ENCODE data around the gene NLRX1.

Gene NLRX1

DNA sequence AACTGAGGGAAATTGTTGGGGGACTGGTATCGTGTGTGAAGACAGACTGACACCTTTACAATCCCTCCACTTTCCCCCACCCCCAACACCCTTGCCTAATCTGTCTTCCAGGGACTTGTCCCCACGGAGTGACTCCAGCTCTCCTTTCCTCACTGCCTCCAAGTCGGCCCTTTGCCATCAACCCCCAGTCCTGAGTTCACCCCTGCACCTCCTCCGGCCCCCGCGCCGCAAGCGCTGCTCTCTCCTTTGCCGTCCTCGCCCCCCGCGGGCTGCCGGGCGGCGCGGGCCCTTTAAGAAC lies 19.9 kb upstream of the NLRX1 start:
- Histone ChIP-seq H3K36me3 (ENCODE audit: insufficient read depth, low read length) (no peaks in the 10 kb centered on the region), H3F3A (ENCODE audit: insufficient read depth, low read length) (no peaks in the 10 kb centered on the region), H3K4me3 (ENCODE audit: low read depth, low read length, poor library complexity, severe bottlenecking) (peak overlapping the region; percentile 47), H3K4me2 (ENCODE audit: low read length) (peak overlapping the region; percentile 46), H2AFZ (ENCODE audit: low read length) (no peak overlapping the region), H3K9ac (ENCODE audit: low read length) (no peak overlapping the region; the same call in 1 of the 2 replicates), H3K9me2 (ENCODE audit: low read depth, low read length) (no peaks in the 10 kb centered on the region), H3K9me3 (ENCODE audit: low read length) (no peaks in the 10 kb centered on the region), H3K27me3 (ENCODE audit: insufficient read depth, low read length) (peaks cover 10% of the 10 kb centered on the region; the same call in 1 of the 2 replicates), H3K27ac (ENCODE audit: low read depth, low read length, poor library complexity, severe bottlenecking) (no peak overlapping the region), H3K79me2 (ENCODE audit: insufficient read depth, low read length) (no peaks in the 10 kb centered on the region), H4K20me1 (ENCODE audit: insufficient read depth, low read length) (no peaks in the 10 kb centered on the region), H3K4me1 (ENCODE audit: insufficient read depth, low read length, severe bottlenecking) (peaks cover 13% of the 10 kb centered on the region)
- TF ChIP-seq, protein P1, sequence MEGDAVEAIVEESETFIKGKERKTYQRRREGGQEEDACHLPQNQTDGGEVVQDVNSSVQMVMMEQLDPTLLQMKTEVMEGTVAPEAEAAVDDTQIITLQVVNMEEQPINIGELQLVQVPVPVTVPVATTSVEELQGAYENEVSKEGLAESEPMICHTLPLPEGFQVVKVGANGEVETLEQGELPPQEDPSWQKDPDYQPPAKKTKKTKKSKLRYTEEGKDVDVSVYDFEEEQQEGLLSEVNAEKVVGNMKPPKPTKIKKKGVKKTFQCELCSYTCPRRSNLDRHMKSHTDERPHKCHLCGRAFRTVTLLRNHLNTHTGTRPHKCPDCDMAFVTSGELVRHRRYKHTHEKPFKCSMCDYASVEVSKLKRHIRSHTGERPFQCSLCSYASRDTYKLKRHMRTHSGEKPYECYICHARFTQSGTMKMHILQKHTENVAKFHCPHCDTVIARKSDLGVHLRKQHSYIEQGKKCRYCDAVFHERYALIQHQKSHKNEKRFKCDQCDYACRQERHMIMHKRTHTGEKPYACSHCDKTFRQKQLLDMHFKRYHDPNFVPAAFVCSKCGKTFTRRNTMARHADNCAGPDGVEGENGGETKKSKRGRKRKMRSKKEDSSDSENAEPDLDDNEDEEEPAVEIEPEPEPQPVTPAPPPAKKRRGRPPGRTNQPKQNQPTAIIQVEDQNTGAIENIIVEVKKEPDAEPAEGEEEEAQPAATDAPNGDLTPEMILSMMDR (IDR thresholded peaks at IDR 0.05; ENCODE audit: low read length): no peak
- no peak for TF ChIP-seq EZH2 (IDR thresholded peaks at IDR 0.05; ENCODE audit: borderline replicate concordance, low read length)

- H3K4me3 ChIP-seq (ENCODE audit: low read depth, low read length, poor library complexity, severe bottlenecking): peak within 1 kb of the TSS; percentile 47
- peaks cover 13% of the 10 kb centered on the region for H3K4me1 ChIP-seq (ENCODE audit: insufficient read depth, low read length, severe bottlenecking)
- H4K20me1 ChIP-seq (ENCODE audit: insufficient read depth, low read length): no peaks in the 10 kb centered on the region
- no peaks in the 10 kb centered on the region for H3K9me3 ChIP-seq (ENCODE audit: low read length)
- no peak within 1 kb of the TSS; the same call in 1 of the 2 replicates for H3K9ac ChIP-seq (ENCODE audit: low read length)
- no peaks in the 10 kb centered on the region for H3K79me2 ChIP-seq (ENCODE audit: insufficient read depth, low read length)
- peaks cover 10% of the 10 kb centered on the region; the same call in 1 of the 2 replicates for H3K27me3 ChIP-seq (ENCODE audit: insufficient read depth, low read length)
- no peak within 1 kb of the TSS for H3K27ac ChIP-seq (ENCODE audit: low read depth, low read length, poor library complexity, severe bottlenecking)
- no peaks in the 10 kb centered on the region for H3K9me2 ChIP-seq (ENCODE audit: low read depth, low read length)
- H3K36me3 ChIP-seq (ENCODE audit: insufficient read depth, low read length): no peaks in the 10 kb centered on the region
- TF ChIP-seq, protein P1 (IDR thresholded peaks at IDR 0.05; ENCODE audit: low read length): no peak
- TF ChIP-seq EZH2 (IDR thresholded peaks at IDR 0.05; ENCODE audit: borderline replicate concordance, low read length): no peak
- H3K4me2 ChIP-seq (ENCODE audit: low read length): peak within 1 kb of the TSS; percentile 46
- H3F3A ChIP-seq (ENCODE audit: insufficient read depth, low read length): no peaks in the 10 kb centered on the region
- no peak within 1 kb of the TSS for H2AFZ ChIP-seq (ENCODE audit: low read length)
Measured at GRCh38 chr11:119149018-119149785, 19.3 kb upstream of the NLRX1 start, which contains the start of gene ABCG4. ABCG4 (plus strand) TSS chr11:119149052; CDS start chr11:119149966, 914 bp downstream.

GRCh38 chr11:119149786-119150275 lies 18.7 kb upstream of the NLRX1 start:
- no peaks in the 10 kb centered on the region for H3K79me2 ChIP-seq (ENCODE audit: insufficient read depth, low read length)
- no peaks in the 10 kb centered on the region for H3F3A ChIP-seq (ENCODE audit: insufficient read depth, low read length)
- H2AFZ ChIP-seq (ENCODE audit: low read length): no peak overlapping the region
- H3K4me2 ChIP-seq (ENCODE audit: low read length): peak overlapping the region; percentile 46; the same call in 1 of the 2 replicates
- TF ChIP-seq, protein P1 (IDR thresholded peaks at IDR 0.05; ENCODE audit: low read length): no peak
- TF ChIP-seq EZH2 (IDR thresholded peaks at IDR 0.05; ENCODE audit: borderline replicate concordance, low read length): no peak
- no peaks in the 10 kb centered on the region for H3K36me3 ChIP-seq (ENCODE audit: insufficient read depth, low read length)
- H3K9ac ChIP-seq (ENCODE audit: low read length): no peak overlapping the region
- H3K9me2 ChIP-seq (ENCODE audit: low read depth, low read length): no peaks in the 10 kb centered on the region
- no peak overlapping the region for H3K27ac ChIP-seq (ENCODE audit: low read depth, low read length, poor library complexity, severe bottlenecking)
- H3K4me1 ChIP-seq (ENCODE audit: insufficient read depth, low read length, severe bottlenecking): peaks cover 13% of the 10 kb centered on the region
- H4K20me1 ChIP-seq (ENCODE audit: insufficient read depth, low read length): no peaks in the 10 kb centered on the region
- peak overlapping the region; percentile 47 for H3K4me3 ChIP-seq (ENCODE audit: low read depth, low read length, poor library complexity, severe bottlenecking)
- H3K9me3 ChIP-seq (ENCODE audit: low read length): no peaks in the 10 kb centered on the region
- peaks cover 10% of the 10 kb centered on the region; the same call in 1 of the 2 replicates for H3K27me3 ChIP-seq (ENCODE audit: insufficient read depth, low read length)
